GM12874 (cell line): ENCODE data around the gene GPR107.

ENCODE experiments used
- CTCF ChIP-seq: IDR thresholded peaks from 2 replicates; pipeline ENCODE4 v1.5.1; 2011; ENCODE audit warnings: low read depth, mild to moderate bottlenecking, control low read depth, low read length, moderate library complexity; ENCODE audit not compliant: insufficient read depth

GPR107 gene

GRCh38 chr9:130137081-130137640 lies 83.5 kb downstream of the GPR107 start:
- no peak for TF ChIP-seq CTCF

- no peak for TF ChIP-seq CTCF
Observed at GRCh38 chr9:130137641-130138081, 84.0 kb downstream of the GPR107 start.

GRCh38 chr9:130138171-130138653 lies 84.5 kb downstream of the GPR107 start:
- no peak for TF ChIP-seq CTCF

- no peak for TF ChIP-seq CTCF
Observed at GRCh38 chr9:130138791-130139190, 85.1 kb downstream of the GPR107 start.

- TF ChIP-seq CTCF: no peak
Observed at GRCh38 chr9:130139251-130139650, 85.5 kb downstream of the GPR107 start.

GRCh38 chr9:130140706-130141105 lies 87.0 kb downstream of the GPR107 start:
- no peak for TF ChIP-seq CTCF

- no peak for TF ChIP-seq CTCF
Observed at GRCh38 chr9:130142056-130142455, 88.3 kb downstream of the GPR107 start.
